ENCODE data around the gene ERBB4. TPM values are rescaled to one million over a fixed set of nuclear protein-coding genes. Genes with fewer than 3 reads are reported as not detected.

Gene ERBB4
- total RNA-seq, 1 experiment from 2014 or later, result 0.04 TPM

GRCh38 chr2:211351987-211352386, 1186.6 kb downstream of the ERBB4 start:
- Histone ChIP-seq H3K27ac (ENCODE audit: insufficient read length, low read depth, low read length) (no peak overlapping the region), H2AK5ac (ENCODE audit: insufficient read length, low read length) (no peak overlapping the region), H3K9me3 (ENCODE audit: control insufficient read depth, low read depth, low read length) (no peaks in the 10 kb centered on the region), H3K4me2 (ENCODE audit: insufficient read depth, insufficient read length, low read length) (no peak overlapping the region), H2AFZ (ENCODE audit: low read length) (no peak overlapping the region), H3K18ac (ENCODE audit: insufficient read length, low read depth, low read length) (no peak overlapping the region), H2BK15ac (ENCODE audit: low read depth, low read length) (no peak overlapping the region), H2BK5ac (ENCODE audit: insufficient read length, low read length) (no peak overlapping the region), H3K79me1 (ENCODE audit: insufficient read depth, low read depth, low read length, poor library complexity, severe bottlenecking) (no peaks in the 10 kb centered on the region), H4K91ac (ENCODE audit: insufficient read length, low read depth, low read length) (no peak overlapping the region), H3K27me3 (ENCODE audit: insufficient read depth, low read length) (no peaks in the 10 kb centered on the region), H3K56ac (ENCODE audit: insufficient read length, low read depth, low read length) (no peak overlapping the region), H3K9ac (ENCODE audit: extremely low read depth, insufficient read length, low read length) (no peak overlapping the region), H2BK120ac (ENCODE audit: low read depth, low read length, poor library complexity, severe bottlenecking) (no peak overlapping the region), H3K23me2 (ENCODE audit: insufficient read length, low read depth, low read length, poor library complexity, severe bottlenecking) (no peaks in the 10 kb centered on the region), H4K20me1 (ENCODE audit: control insufficient read depth, insufficient read depth, insufficient read length) (no peaks in the 10 kb centered on the region), H3K4ac (ENCODE audit: low read depth, low read length) (no peak overlapping the region), H2BK12ac (ENCODE audit: insufficient read length, low read depth, low read length) (no peak overlapping the region), H3K14ac (ENCODE audit: insufficient read depth, low read length) (no peak overlapping the region), H3K4me1 (ENCODE audit: insufficient read depth, low read length) (no peaks in the 10 kb centered on the region), H3T11ph (ENCODE audit: low read length) (no peak overlapping the region), H4K8ac (replicated peaks; ENCODE audit: insufficient read length, low read depth, low read length) (no peak overlapping the region), H2BK20ac (ENCODE audit: low read depth, low read length, poor library complexity, severe bottlenecking) (no peak overlapping the region), H3K79me2 (ENCODE audit: insufficient read depth, low read length) (no peaks in the 10 kb centered on the region), H4K5ac (ENCODE audit: insufficient read length, low read depth, low read length) (no peak overlapping the region), H3K23ac (ENCODE audit: insufficient read length, low read depth, low read length) (no peak overlapping the region)
- TF ChIP-seq CTCF (conservative IDR thresholded peaks at IDR 0.05), result no peak
- H3K4me1 Mint-ChIP-seq, result peaks cover 8 to 26% of the 10 kb centered on the region in 2 experiments
- peaks cover 5 to 12% (median 6%) of the 10 kb centered on the region in 3 experiments; a peak in 6 of 7 replicates for H3K36me3 Mint-ChIP-seq (ENCODE audit: insufficient read depth in 1 of 3, low read depth in 3 of 3)
- peaks cover 6 to 7% of the 10 kb centered on the region in 2 experiments; a peak in 3 of 5 replicates for H3K9me3 Mint-ChIP-seq
- H3K27me3 Mint-ChIP-seq (ENCODE audit: low read depth), result no peaks in the 10 kb centered on the region
- WGBS (ENCODE audit: extremely low coverage, insufficient read length, low lambda C conversion rate), result no CpG with 5 or more reads among the region's 3 CpGs
- DNase-seq, result no peak
- H3K27ac Mint-ChIP-seq, result no peak overlapping the region
- H3K4me3 Mint-ChIP-seq, result no peak overlapping the region

All from H9 (cell line).